H9 (cell line): ENCODE measurements around the gene PPP1R17. TPM values are rescaled to one million over a fixed set of nuclear protein-coding genes. Genes with fewer than 3 reads are reported as not detected.

ENCODE experiments used
- DNase-seq: peaks from one replicate; pipeline ENCODE4 v3.0.0-alpha.2; 2017
- H2AFZ ChIP-seq: one replicate; pipeline ENCODE4 v1.6.1; 2013; ENCODE audit warnings: mild to moderate bottlenecking, low read length, control low read depth, moderate library complexity
- H2AK5ac ChIP-seq: 2 replicates; pipeline ENCODE4 v1.6.1; 2013; ENCODE audit warnings: low read length, control low read depth, mixed read lengths; ENCODE audit not compliant: insufficient read length
- H2BK120ac ChIP-seq: one replicate; pipeline ENCODE4 v1.6.1; 2013; ENCODE audit warnings: low read depth, mild to moderate bottlenecking, low read length, control low read depth, inconsistent platforms; ENCODE audit not compliant: poor library complexity, severe bottlenecking
- H2BK12ac ChIP-seq: 2 replicates; pipeline ENCODE4 v1.6.1; 2013; ENCODE audit warnings: low read length, control low read depth, mixed read lengths, low read depth; ENCODE audit not compliant: insufficient read length
- H2BK15ac ChIP-seq: 2 replicates; pipeline ENCODE4 v1.6.1; 2013; ENCODE audit warnings: low read depth, low read length, control low read depth
- H2BK20ac ChIP-seq: one replicate; pipeline ENCODE4 v1.6.1; 2013; ENCODE audit warnings: low read depth, mild to moderate bottlenecking, low read length, control low read depth, inconsistent platforms; ENCODE audit not compliant: poor library complexity, severe bottlenecking
- H2BK5ac ChIP-seq: 2 replicates; pipeline ENCODE4 v1.6.1; 2013; ENCODE audit warnings: low read length, control low read depth, mixed read lengths; ENCODE audit not compliant: insufficient read length
- H3K14ac ChIP-seq: 2 replicates; pipeline ENCODE4 v1.6.1; 2013; ENCODE audit warnings: low read length, control low read depth; ENCODE audit not compliant: insufficient read depth
- H3K18ac ChIP-seq: 2 replicates; pipeline ENCODE4 v1.6.1; 2013; ENCODE audit warnings: low read depth, mild to moderate bottlenecking, mixed read lengths, low read length, control low read depth; ENCODE audit not compliant: insufficient read length
- H3K23ac ChIP-seq: 2 replicates; pipeline ENCODE4 v1.6.1; 2013; ENCODE audit warnings: low read length, control low read depth, mixed read lengths, low read depth; ENCODE audit not compliant: insufficient read length
- H3K23me2 ChIP-seq: 2 replicates; pipeline ENCODE4 v1.6.1; 2013; ENCODE audit warnings: low read depth, mild to moderate bottlenecking, mixed read lengths, low read length, control low read depth; ENCODE audit not compliant: insufficient read length, poor library complexity, severe bottlenecking
- H3K27ac ChIP-seq: 2 replicates; pipeline ENCODE4 v1.5.1; 2013; ENCODE audit warnings: low read length, control low read depth, mixed read lengths, low read depth; ENCODE audit not compliant: insufficient read length
- H3K27me3 ChIP-seq: 2 replicates; pipeline ENCODE4 v1.6.1; 2013; ENCODE audit warnings: low read length, control low read depth, inconsistent platforms; ENCODE audit not compliant: insufficient read depth
- H3K4ac ChIP-seq: 2 replicates; pipeline ENCODE4 v1.6.1; 2013; ENCODE audit warnings: low read depth, mild to moderate bottlenecking, control low read depth, inconsistent platforms, low read length, moderate library complexity
- H3K4me1 ChIP-seq: 2 replicates; pipeline ENCODE4 v1.6.1; 2013; ENCODE audit warnings: low read length, control low read depth, inconsistent platforms; ENCODE audit not compliant: insufficient read depth
- H3K4me2 ChIP-seq: 2 replicates; pipeline ENCODE4 v1.6.1; 2013; ENCODE audit warnings: low read length, control low read depth, mixed read lengths; ENCODE audit not compliant: insufficient read length, insufficient read depth
- H3K56ac ChIP-seq: 2 replicates; pipeline ENCODE4 v1.6.1; 2013; ENCODE audit warnings: low read depth, mild to moderate bottlenecking, mixed read lengths, low read length, control low read depth; ENCODE audit not compliant: insufficient read length
- H3K79me1 ChIP-seq: 2 replicates; pipeline ENCODE4 v1.6.1; 2013; ENCODE audit warnings: low read depth, mild to moderate bottlenecking, moderate library complexity, low read length, control low read depth, inconsistent platforms; ENCODE audit not compliant: insufficient read depth, poor library complexity, severe bottlenecking
- H3K79me2 ChIP-seq: 2 replicates; pipeline ENCODE4 v1.6.1; 2013; ENCODE audit warnings: low read length, control low read depth, inconsistent platforms; ENCODE audit not compliant: insufficient read depth
- H3K9ac ChIP-seq: 2 replicates; pipeline ENCODE4 v1.6.1; 2013; ENCODE audit warnings: low read length, control low read depth, mixed read lengths; ENCODE audit not compliant: insufficient read length; ENCODE audit errors: extremely low read depth
- H3K9me3 ChIP-seq: one replicate; pipeline ENCODE4 v1.6.1; 2013; ENCODE audit warnings: low read depth, low read length, inconsistent platforms; ENCODE audit not compliant: control insufficient read depth
- H3T11ph ChIP-seq: one replicate; pipeline ENCODE4 v1.6.1; 2013; ENCODE audit warnings: mild to moderate bottlenecking, low read length, control low read depth, inconsistent platforms
- H4K20me1 ChIP-seq: one replicate; pipeline ENCODE4 v1.6.1; 2013; ENCODE audit not compliant: control insufficient read depth, insufficient read length, insufficient read depth
- H4K5ac ChIP-seq: 2 replicates; pipeline ENCODE4 v1.6.1; 2013; ENCODE audit warnings: low read depth, mild to moderate bottlenecking, mixed read lengths, low read length, control low read depth; ENCODE audit not compliant: insufficient read length
- H4K8ac ChIP-seq: replicated peaks from 2 replicates; pipeline ENCODE4 v1.6.1; 2013; ENCODE audit warnings: low read length, control low read depth, mixed read lengths, low read depth; ENCODE audit not compliant: insufficient read length
- H4K91ac ChIP-seq: 2 replicates; pipeline ENCODE4 v1.6.1; 2013; ENCODE audit warnings: low read depth, mild to moderate bottlenecking, moderate library complexity, mixed read lengths, low read length, control low read depth; ENCODE audit not compliant: insufficient read length
- H3K27ac Mint-ChIP-seq, 3 experiments: 2 replicates in 2 of 3; 3 replicates in 1 of 3; pipeline ENCODE4 v1.8.0; 2020 to 2021; ENCODE audit warnings: mixed read lengths in 3 of 3, mild to moderate bottlenecking in 1 of 3, moderate library complexity in 1 of 3
- H3K27me3 Mint-ChIP-seq: 2 replicates; pipeline ENCODE4 v1.8.0; 2021; ENCODE audit warnings: low read depth, mild to moderate bottlenecking, moderate library complexity, mixed read lengths
- H3K36me3 Mint-ChIP-seq, 3 experiments: 2 replicates in 2 of 3; 3 replicates in 1 of 3; pipeline ENCODE4 v1.8.0; 2020 to 2021; ENCODE audit warnings: low read depth in 3 of 3, mixed read lengths in 3 of 3; ENCODE audit not compliant: insufficient read depth in 1 of 3
- H3K4me1 Mint-ChIP-seq, 2 experiments: 2 replicates each; pipeline ENCODE4 v1.8.0; 2020; ENCODE audit warnings: mixed read lengths in 2 of 2
- H3K4me3 Mint-ChIP-seq, 2 experiments: 2 replicates in 1 of 2; 3 replicates in 1 of 2; pipeline ENCODE4 v1.8.0; 2020 to 2021; ENCODE audit warnings: mild to moderate bottlenecking in 2 of 2, mixed read lengths in 2 of 2, moderate library complexity in 1 of 2
- H3K9me3 Mint-ChIP-seq, 2 experiments: 2 replicates in 1 of 2; 3 replicates in 1 of 2; pipeline ENCODE4 v1.8.0; 2020; ENCODE audit warnings: mild to moderate bottlenecking in 2 of 2, mixed read lengths in 2 of 2, moderate library complexity in 1 of 2
- CTCF ChIP-seq: fragments of 200-600 bp; sonication (generic); conservative IDR thresholded peaks from 3 replicates; pipeline ENCODE4 v1.8.0; 2021; ENCODE audit warnings: antibody characterized with exemption, mild to moderate bottlenecking
- WGBS: extraction: QIAGEN DNeasy Blood & Tissue Kit; methylation state at CpG from one replicate; pipeline ENCODE4 v1.1.7; 2013; ENCODE audit warnings: missing lambda C conversion rate, low lambda C conversion rate, mixed read lengths; ENCODE audit not compliant: insufficient read length; ENCODE audit errors: extremely low coverage; 5-methylcytosine and 5-hydroxymethylcytosine counted together
- total RNA-seq: library from RNA; stranded (reverse); gene quantifications from 2 replicates; pipeline ENCODE4 v1.2.1, GENCODE V29; 2021

The PPP1R17 gene
- total RNA-seq, 1 experiment from 2014 or later = 1.2 TPM

GRCh38 chr7:31683445-31684225, 3.4 kb upstream of the PPP1R17 start:
- no peak overlapping the region for H4K91ac ChIP-seq
- no peak overlapping the region for H3K56ac ChIP-seq
- no peak overlapping the region for H3K27ac ChIP-seq
- WGBS = no CpG with 5 or more reads among the region's 5 CpGs
- no peaks in the 10 kb centered on the region for H3K23me2 ChIP-seq
- H4K20me1 ChIP-seq = no peaks in the 10 kb centered on the region
- H2BK20ac ChIP-seq = no peak overlapping the region
- H2BK5ac ChIP-seq = no peak overlapping the region
- H3K18ac ChIP-seq = no peak overlapping the region
- no peak overlapping the region for H2BK12ac ChIP-seq
- H3K9me3 Mint-ChIP-seq = no peaks in the 10 kb centered on the region; a peak in 1 of 5 replicates
- no peak overlapping the region for H4K5ac ChIP-seq
- H3K4me1 Mint-ChIP-seq = peaks cover 20 to 25% of the 10 kb centered on the region in 2 experiments
- no peak overlapping the region for H3K9ac ChIP-seq
- no peaks in the 10 kb centered on the region for H3K27me3 ChIP-seq
- H3K79me2 ChIP-seq = no peaks in the 10 kb centered on the region
- H3K9me3 ChIP-seq = no peaks in the 10 kb centered on the region
- H3K36me3 Mint-ChIP-seq = no peaks in the 10 kb centered on the region
- no peak overlapping the region for H3K4me3 Mint-ChIP-seq
- H2AK5ac ChIP-seq = no peak overlapping the region
- H3K4me2 ChIP-seq = no peak overlapping the region
- no peak overlapping the region for H3K23ac ChIP-seq
- H4K8ac ChIP-seq = no peak overlapping the region
- H3K4ac ChIP-seq = no peak overlapping the region
- H3K27me3 Mint-ChIP-seq = peaks cover 12% of the 10 kb centered on the region; the same call in 1 of the 2 replicates
- H3K14ac ChIP-seq = no peak overlapping the region
- no peak for TF ChIP-seq CTCF
- no peaks in the 10 kb centered on the region for H3K79me1 ChIP-seq
- no peak overlapping the region for H3K27ac Mint-ChIP-seq
- no peak for DNase-seq
- H3K4me1 ChIP-seq = peaks cover 11% of the 10 kb centered on the region
- no peak overlapping the region for H2BK15ac ChIP-seq
- no peak overlapping the region for H3T11ph ChIP-seq
- H2BK120ac ChIP-seq = no peak overlapping the region
- H2AFZ ChIP-seq = no peak overlapping the region
